Adrenal gland (tissue), 5 donors: ENCODE results near the gene KIF24.

Experiments used
- POLR2A ChIP-seq, 2 donors: fragments of 450-650 bp; IDR thresholded peaks; one replicate each; pipeline ENCODE4 v1.6.1; 2017; ENCODE audit warnings: antibody characterized with exemption in 2 of 2, mild to moderate bottlenecking in 2 of 2, moderate library complexity in 1 of 2
- TF ChIP-seq, protein P1 (sequence below), 6 experiments: fragments of 450-650 bp in 4 of 6; fragments of 200-600 bp in 2 of 6; sonication (generic) in 1 of 6; IDR thresholded peaks; 1 replicate in 5 of 6; 2 replicates in 1 of 6; pipeline versions ENCODE4 v1.5.1 to v1.8.0; 2016 to 2021; ENCODE audit warnings: antibody characterized with exemption in 6 of 6, mild to moderate bottlenecking in 2 of 6, moderate library complexity in 1 of 6
- donor health status: DM: no; HTN: no; CAD: no.

DNA sequence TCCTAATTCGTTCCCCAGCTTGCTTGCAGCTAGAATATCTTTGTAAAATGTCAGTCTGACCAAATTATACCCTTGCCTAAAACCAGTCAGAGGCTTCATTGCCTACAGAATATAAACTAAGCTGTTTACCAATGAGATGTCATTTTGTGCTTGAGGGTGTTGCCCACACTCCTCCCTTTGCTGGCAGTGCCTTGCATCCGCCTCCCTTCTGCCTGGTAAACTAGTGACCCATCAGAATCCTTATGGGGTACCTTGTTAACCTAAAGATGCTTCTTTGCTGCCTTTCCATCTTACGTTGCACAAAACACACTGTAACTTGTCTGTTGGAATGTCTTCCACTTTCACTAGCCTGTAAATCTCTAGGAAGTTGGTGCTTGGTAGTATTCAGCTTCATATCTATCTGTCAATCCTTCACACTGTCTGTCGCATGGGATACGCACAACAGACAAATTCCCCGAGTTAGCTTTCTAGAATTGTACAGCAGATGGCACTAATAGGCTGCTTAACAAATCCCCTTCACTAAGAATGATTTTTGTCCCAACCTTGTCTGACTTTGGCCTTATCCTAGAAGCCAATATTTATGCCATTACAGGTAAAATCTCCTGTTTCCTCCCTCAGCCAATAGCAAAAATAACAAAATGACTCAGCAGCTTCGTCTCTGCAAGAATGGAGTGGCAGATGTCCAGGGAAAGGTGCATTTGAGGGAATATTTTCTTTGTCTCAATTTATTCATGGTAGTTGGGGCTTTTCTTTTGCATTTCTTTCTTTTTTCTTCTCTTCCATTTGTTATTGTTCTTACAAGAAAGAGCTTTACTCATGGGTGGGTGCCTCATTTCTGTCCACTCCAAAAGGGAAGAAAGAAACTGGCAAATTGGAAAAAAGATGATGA, 3.3 kb upstream of the KIF24 start:
- TF ChIP-seq, protein P1, sequence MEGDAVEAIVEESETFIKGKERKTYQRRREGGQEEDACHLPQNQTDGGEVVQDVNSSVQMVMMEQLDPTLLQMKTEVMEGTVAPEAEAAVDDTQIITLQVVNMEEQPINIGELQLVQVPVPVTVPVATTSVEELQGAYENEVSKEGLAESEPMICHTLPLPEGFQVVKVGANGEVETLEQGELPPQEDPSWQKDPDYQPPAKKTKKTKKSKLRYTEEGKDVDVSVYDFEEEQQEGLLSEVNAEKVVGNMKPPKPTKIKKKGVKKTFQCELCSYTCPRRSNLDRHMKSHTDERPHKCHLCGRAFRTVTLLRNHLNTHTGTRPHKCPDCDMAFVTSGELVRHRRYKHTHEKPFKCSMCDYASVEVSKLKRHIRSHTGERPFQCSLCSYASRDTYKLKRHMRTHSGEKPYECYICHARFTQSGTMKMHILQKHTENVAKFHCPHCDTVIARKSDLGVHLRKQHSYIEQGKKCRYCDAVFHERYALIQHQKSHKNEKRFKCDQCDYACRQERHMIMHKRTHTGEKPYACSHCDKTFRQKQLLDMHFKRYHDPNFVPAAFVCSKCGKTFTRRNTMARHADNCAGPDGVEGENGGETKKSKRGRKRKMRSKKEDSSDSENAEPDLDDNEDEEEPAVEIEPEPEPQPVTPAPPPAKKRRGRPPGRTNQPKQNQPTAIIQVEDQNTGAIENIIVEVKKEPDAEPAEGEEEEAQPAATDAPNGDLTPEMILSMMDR (IDR thresholded peaks at IDR 0.05) = peak; percentile 36 to 81 (median 74)
- no peak for TF ChIP-seq POLR2A (IDR thresholded peaks at IDR 0.05)
